Measurements from ENCODE around the gene PYDC1.
"Not testable (repeated sequence)": the region's sequence is repeated elsewhere in the genome, so short reads cannot be mapped to it uniquely, and the experiment has no call there.

Gene PYDC1

GRCh38 chr16:31179219-31179746, 37.7 kb downstream of the PYDC1 start:
- no peak for DNase-seq

GRCh38 chr16:31177136-31177535, 39.8 kb downstream of the PYDC1 start:
- DNase-seq, result peak in 4 of 5 experiments; percentile 17 to 89 (median 50)

GRCh38 chr16:31170048-31170447, 46.9 kb downstream of the PYDC1 start:
- not testable (repeated sequence) for DNase-seq

- no peak for DNase-seq
Measured at GRCh38 chr16:31168848-31169247, 48.1 kb downstream of the PYDC1 start.

GRCh38 chr16:31167315-31167714, 49.6 kb downstream of the PYDC1 start:
- no peak for DNase-seq

All from T-helper 2 cell (primary cell).